ENCODE data around the gene CDK11A.
"Not testable (repeated sequence)": the region's sequence is repeated elsewhere in the genome, so short reads cannot be mapped to it uniquely, and the experiment has no call there.

CDK11A gene

GRCh38 chr1:1683104-1683905 is 40.9 kb downstream of the CDK11A start:
- DNase-seq (ENCODE audit: low read depth) = no peak

DNA sequence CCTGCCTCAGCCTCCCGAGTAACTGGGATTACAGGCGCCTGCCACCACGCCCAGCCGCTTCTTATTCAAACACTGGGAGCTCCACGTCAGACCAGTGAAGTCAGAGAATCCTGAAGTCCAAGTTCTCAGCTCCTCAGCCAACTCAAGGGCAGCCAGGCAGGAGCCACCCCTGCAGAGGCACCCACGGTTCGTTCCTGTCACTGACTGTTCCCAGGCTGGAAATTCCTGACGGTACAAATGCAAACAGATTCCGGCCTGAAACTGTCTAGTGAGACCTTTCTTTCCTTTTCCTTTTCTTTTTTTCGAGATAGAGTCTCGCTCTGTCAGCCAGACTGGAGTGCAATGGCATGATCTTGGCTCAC is 43.3 kb downstream of the CDK11A start:
- no peak for DNase-seq (ENCODE audit: low read depth)

- DNase-seq (ENCODE audit: low read depth) = no peak
Measured at GRCh38 chr1:1680031-1680911, 43.9 kb downstream of the CDK11A start.

GRCh38 chr1:1678581-1679380 is 45.4 kb downstream of the CDK11A start:
- DNase-seq (ENCODE audit: low read depth) = peak; percentile 27

DNA sequence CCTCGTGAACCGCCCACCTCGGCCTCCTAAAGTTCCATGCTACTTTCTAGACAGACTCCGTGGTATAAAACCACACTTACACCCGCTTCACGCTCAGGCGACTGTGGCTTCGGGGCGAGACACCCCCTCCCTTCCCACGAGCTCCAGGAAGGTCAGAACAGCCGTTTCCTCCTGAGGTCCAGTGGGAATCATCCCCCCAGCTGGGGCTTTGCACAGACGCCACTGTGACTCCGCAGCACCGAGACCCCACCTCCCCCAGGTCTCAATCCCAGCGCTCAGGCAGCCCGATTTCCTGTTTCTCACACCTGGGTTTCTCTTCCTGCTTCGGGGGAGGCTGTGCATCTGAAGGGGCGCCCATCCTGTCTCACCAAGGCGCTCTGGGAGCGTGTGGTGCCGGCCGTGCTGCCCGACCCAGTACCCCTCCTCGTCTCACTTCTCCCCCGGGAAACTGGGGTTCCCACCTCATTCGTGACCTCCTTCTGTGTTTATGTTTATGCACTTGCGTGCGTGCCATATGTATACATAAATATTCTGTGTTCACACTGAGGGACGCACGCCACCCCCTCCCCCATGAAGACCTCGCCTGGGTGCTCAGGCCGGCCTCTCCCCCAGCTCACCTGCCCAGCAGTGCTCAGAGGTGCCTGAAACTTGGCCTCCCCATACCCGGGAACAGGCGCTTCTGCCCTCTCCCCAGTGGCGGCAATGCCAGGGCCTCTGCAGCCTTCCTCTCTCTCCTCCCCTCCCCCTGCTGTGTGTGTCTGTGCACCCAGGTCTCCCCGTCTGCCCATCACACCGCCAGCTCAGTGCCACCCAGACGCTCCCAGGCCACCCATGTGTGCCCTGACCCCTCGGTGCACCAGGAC is 46.2 kb downstream of the CDK11A start:
- peak; percentile 33 for DNase-seq (ENCODE audit: low read depth)

- not testable (repeated sequence) for DNase-seq (ENCODE audit: low read depth)
Measured at GRCh38 chr1:1676087-1676486, 48.1 kb downstream of the CDK11A start.

- not testable (repeated sequence) for DNase-seq (ENCODE audit: low read depth)
Measured at GRCh38 chr1:1675218-1675617, 48.9 kb downstream of the CDK11A start.

DNA sequence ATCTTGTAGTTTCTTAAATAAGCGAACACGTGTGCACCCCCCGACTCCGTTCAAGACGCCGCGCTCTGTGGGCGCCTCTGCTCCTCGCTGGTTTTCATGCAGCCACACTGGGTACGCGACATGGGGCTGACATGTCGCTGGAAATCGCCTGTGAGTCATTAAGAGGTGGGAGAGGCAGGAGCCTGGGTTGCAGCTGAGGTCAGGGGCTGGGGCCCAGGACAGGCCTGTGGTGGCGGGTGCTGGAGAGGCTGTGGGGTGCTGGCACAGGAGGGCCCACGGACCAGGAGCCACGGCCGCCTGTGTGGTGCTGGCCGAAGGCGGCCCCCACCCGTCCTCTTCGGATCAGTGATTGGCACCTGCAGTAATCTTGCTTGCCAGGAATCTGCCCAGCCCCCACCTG is 49.4 kb downstream of the CDK11A start:
- DNase-seq (ENCODE audit: low read depth) = not testable (repeated sequence)

GRCh38 chr1:1672181-1672965 is 51.8 kb downstream of the CDK11A start:
- DNase-seq (ENCODE audit: low read depth) = no peak

- DNase-seq (ENCODE audit: low read depth) = no peak
Measured at GRCh38 chr1:1671365-1672119, 52.6 kb downstream of the CDK11A start.

DNA sequence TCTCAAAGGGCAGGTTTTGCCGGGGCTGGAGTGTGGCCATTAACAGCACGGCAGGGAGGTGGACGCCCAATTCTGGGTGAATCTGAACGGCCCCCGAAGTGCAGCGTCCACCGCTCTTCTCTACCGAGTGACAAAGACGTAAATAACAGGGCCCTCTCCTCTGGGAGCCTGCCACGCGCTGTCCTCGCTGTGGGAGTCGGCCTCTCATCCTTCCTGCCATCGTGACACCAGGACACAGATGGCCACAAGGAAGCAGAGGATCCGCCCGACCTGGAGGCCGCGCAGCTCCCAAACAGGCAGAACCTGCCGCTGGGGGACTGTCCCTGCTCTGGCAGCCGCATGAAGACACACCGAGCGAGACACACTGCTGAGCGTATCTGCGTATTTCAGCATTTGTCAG is 53.3 kb downstream of the CDK11A start:
- no peak for DNase-seq (ENCODE audit: low read depth)

DNA sequence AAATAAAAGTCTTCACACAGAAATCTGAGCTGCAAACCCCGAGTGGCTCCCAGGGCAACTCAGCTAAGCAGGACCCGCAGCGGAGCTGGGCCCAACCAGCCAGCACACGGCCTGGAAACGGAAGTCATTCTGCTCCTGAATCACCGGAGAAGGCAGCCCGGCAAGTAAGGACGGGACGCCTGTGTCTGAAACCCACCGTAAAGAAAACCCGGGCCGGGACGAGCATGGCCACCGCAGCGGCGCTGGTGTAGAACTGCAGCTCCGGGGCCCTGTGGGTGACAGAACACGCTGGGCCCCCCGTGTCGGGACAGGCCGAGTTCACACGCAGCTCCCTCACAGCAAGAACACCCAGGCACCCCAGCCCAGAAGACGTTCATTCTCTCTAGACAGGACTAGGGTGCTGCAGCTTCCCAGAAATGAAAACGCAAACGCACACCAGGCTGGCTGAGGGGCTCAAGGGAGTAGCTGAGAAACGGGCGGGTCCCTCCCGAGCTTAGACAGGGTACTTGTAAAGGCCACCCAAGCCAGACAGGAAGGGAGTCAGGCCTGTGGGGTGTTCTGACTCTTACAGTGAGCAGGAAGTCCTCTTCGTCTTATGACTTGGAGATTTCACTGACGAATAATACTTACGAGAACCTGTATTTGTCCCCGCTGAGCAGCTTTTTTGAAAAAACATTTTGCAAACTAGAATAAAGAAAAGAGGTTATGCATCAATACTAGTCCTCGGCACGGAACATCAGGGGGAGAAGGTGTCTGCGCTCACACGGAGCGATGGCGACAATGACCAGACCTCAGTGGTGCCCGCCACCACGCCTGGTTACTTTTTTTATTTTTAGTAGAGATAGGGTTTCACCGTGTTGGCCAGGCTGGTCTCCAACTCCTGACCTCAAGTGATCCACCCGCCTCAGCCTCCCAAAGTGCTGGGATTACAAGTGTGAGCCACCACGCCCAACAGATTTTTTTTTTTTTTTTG is 54.4 kb downstream of the CDK11A start:
- DNase-seq (ENCODE audit: low read depth) = no peak

DNA sequence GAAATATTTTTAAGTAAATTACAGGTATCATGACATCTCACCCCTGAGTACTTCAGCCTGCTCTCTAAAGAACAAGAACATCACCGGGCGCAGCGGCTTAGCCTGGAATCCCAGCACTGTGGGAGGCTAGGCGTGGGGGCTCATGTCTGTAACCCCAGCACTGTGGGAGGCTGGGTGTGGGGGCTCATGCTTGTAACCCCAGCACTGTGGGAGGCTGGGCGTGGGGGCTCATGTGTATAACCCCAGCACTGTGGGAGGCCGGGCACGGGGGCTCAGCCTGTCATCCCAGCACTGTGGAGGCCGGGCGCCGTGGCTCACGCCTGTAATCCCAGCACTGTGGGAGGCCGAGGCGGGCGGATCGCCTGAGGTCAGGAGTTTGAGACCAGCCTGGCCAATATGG is 57.6 kb downstream of the CDK11A start:
- no peak for DNase-seq (ENCODE audit: low read depth)

GRCh38 chr1:1665815-1666251 is 58.3 kb downstream of the CDK11A start:
- DNase-seq (ENCODE audit: low read depth) = no peak

GRCh38 chr1:1664941-1665814 is 59.0 kb downstream of the CDK11A start:
- no peak for DNase-seq (ENCODE audit: low read depth)

DNA sequence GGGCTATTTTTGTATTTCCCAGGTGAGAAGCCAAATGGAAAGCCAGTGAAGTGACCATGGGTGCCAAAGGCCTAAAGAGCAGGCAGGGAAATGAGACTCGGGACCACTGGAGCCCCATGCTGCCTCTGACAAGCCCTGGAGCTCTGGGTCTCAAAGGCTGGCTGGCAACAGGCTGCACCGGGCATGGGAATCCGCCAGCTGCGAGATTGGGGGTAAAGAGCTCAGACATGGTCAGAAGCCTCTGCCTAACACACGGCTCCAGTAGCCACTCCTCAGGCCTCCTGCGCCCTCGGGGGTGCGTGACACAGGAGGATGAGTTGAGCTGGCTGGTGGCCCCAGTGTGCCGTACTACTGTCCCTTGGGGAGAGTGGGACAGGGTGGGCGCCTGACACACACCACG is 59.8 kb downstream of the CDK11A start:
- not testable (repeated sequence) for DNase-seq (ENCODE audit: low read depth)

GRCh38 chr1:1662830-1663560 is 61.2 kb downstream of the CDK11A start:
- not testable (repeated sequence) for DNase-seq (ENCODE audit: low read depth)

Data from stimulated activated CD8-positive, alpha-beta memory T cell treated with anti-CD3 and anti-CD28 coated beads, Interleukin-12 subunit alpha, Interleukin-12 subunit beta, amount 100 ng/mL, for 1 hour (primary cell).